PFSK-1 (cell line): ENCODE results near the gene TAAR8.

Experiments
- FOXP2 ChIP-seq: optimal IDR thresholded peaks from 2 replicates; pipeline ENCODE3; 2011; ENCODE audit warnings: borderline replicate concordance, control low read depth, inconsistent platforms; ENCODE audit not compliant: insufficient read depth; ENCODE audit errors: extremely low read length, extremely low read depth
- POLR2AphosphoS5 ChIP-seq: IDR thresholded peaks from 2 replicates; pipeline ENCODE4 v1.6.1; 2012; ENCODE audit warnings: low read depth, mild to moderate bottlenecking, control low read depth, low read length, moderate library complexity
- REST ChIP-seq, 2 experiments: IDR thresholded peaks; 2 replicates each; pipeline versions ENCODE4 v1.6.1 to v1.8.0; 2011 to 2012; ENCODE audit warnings: low read depth in 2 of 2, low read length in 2 of 2, control low read depth in 1 of 2, inconsistent platforms in 1 of 2, mild to moderate bottlenecking in 1 of 2, moderate library complexity in 1 of 2; ENCODE audit not compliant: insufficient read depth in 1 of 2
- SIN3A ChIP-seq: IDR thresholded peaks from 2 replicates; pipeline ENCODE4 v1.6.1; 2012; ENCODE audit warnings: mild to moderate bottlenecking, low read length, moderate library complexity, borderline replicate concordance; ENCODE audit not compliant: insufficient read depth
- TAF1 ChIP-seq: IDR thresholded peaks from 2 replicates; pipeline ENCODE4 v1.6.1; 2012; ENCODE audit warnings: low read length, control low read depth, borderline replicate concordance; ENCODE audit not compliant: insufficient read depth

GRCh38 chr6:132506461-132506860 lies 46.0 kb upstream of the TAAR8 start:
- no peak for TF ChIP-seq POLR2AphosphoS5
- no peak for TF ChIP-seq SIN3A
- TF ChIP-seq REST (IDR thresholded peaks at IDR 0.05; ENCODE audit: insufficient read depth in 1 of 2, low read depth in 2 of 2, low read length in 2 of 2): no peak
- TF ChIP-seq TAF1: no peak
- TF ChIP-seq FOXP2: no peak
